ENCODE data around the gene BMPR1B.

- TF ChIP-seq RAD21 (IDR thresholded peaks at IDR 0.05; ENCODE audit: low read depth) (no peak), CTCF (IDR thresholded peaks at IDR 0.05 in 2 of 3, conservative IDR thresholded peaks at IDR 0.05 in 1 of 3; ENCODE audit: borderline replicate concordance in 1 of 3, insufficient read depth in 1 of 3, low read depth in 2 of 3, low read length in 2 of 3) (no peak), ZFX (IDR thresholded peaks at IDR 0.05) (no peak), POLR2A (IDR thresholded peaks at IDR 0.05; ENCODE audit: borderline replicate concordance, extremely low read depth, insufficient read depth, insufficient read length) (no peak)
Measured at GRCh38 chr4:94744850-94745249, 12.9 kb upstream of the BMPR1B start.

All from HCT116 (cell line).